ENCODE measurements around the gene PPP3CA.
"Not testable (repeated sequence)": the region's sequence is repeated elsewhere in the genome, so short reads cannot be mapped to it uniquely, and the experiment has no call there.

The PPP3CA gene

GRCh38 chr4:101131058-101131457, 216.3 kb downstream of the PPP3CA start:
- DNase-seq = not testable (repeated sequence)

GRCh38 chr4:101128898-101129297, 218.4 kb downstream of the PPP3CA start:
- not testable (repeated sequence) for DNase-seq

GRCh38 chr4:101128473-101128872, 218.9 kb downstream of the PPP3CA start:
- DNase-seq = no peak

- no peak for DNase-seq
Observed at GRCh38 chr4:101127176-101127790, 220.0 kb downstream of the PPP3CA start.

- no peak for DNase-seq
Observed at GRCh38 chr4:101126059-101126458, 221.3 kb downstream of the PPP3CA start.

GRCh38 chr4:101125045-101125942, 222.0 kb downstream of the PPP3CA start:
- DNase-seq = no peak

- no peak for DNase-seq
Observed at GRCh38 chr4:101123231-101123630, 224.1 kb downstream of the PPP3CA start.

- no peak for DNase-seq
Observed at GRCh38 chr4:101122019-101122418, 225.3 kb downstream of the PPP3CA start.

GRCh38 chr4:101119141-101119540, 228.2 kb downstream of the PPP3CA start:
- no peak for DNase-seq

- no peak for DNase-seq
Observed at GRCh38 chr4:101118617-101119016, 228.7 kb downstream of the PPP3CA start.

- DNase-seq = no peak
Observed at GRCh38 chr4:101115887-101116286, 231.4 kb downstream of the PPP3CA start.

- no peak for DNase-seq
Observed at GRCh38 chr4:101114936-101115372, 232.4 kb downstream of the PPP3CA start.

- no peak for DNase-seq
Observed at GRCh38 chr4:101104312-101105052, 242.8 kb downstream of the PPP3CA start.

GRCh38 chr4:101103381-101104142, 243.8 kb downstream of the PPP3CA start:
- DNase-seq = no peak

- DNase-seq = peak; percentile 10
Observed at GRCh38 chr4:101102114-101102742, 245.1 kb downstream of the PPP3CA start.

- no peak for DNase-seq
Observed at GRCh38 chr4:101101072-101101471, 246.3 kb downstream of the PPP3CA start.

GRCh38 chr4:101098666-101099400, 248.5 kb downstream of the PPP3CA start:
- no peak for DNase-seq

GRCh38 chr4:101092609-101093008, 254.7 kb downstream of the PPP3CA start:
- not testable (repeated sequence) for DNase-seq

GRCh38 chr4:101089168-101089567, 258.2 kb downstream of the PPP3CA start:
- DNase-seq = no peak

- DNase-seq = no peak
Observed at GRCh38 chr4:101086801-101087586, 260.3 kb downstream of the PPP3CA start.

- no peak for DNase-seq
Observed at GRCh38 chr4:101083131-101083530, 264.2 kb downstream of the PPP3CA start.
